A204.1 (cell line): Measurements from ENCODE around the gene SLC25A22.

Experiments
- FAIRE-seq: peaks from 2 replicates; lab custom pipeline; 2012; peaks lifted over from hg19 to GRCh38; lab: Jason Lieb, UNC

The SLC25A22 gene

GRCh38 chr11:771617-772204 is 26.4 kb downstream of the SLC25A22 start:
- no peak for FAIRE-seq

- no peak for FAIRE-seq
Observed at GRCh38 chr11:770642-771616, 27.2 kb downstream of the SLC25A22 start.

GRCh38 chr11:769887-770641 is 28.0 kb downstream of the SLC25A22 start:
- no peak for FAIRE-seq

- no peak for FAIRE-seq
Observed at GRCh38 chr11:767238-767637, 30.8 kb downstream of the SLC25A22 start.

GRCh38 chr11:766936-767210 is 31.2 kb downstream of the SLC25A22 start:
- no peak for FAIRE-seq

- FAIRE-seq = no peak
Observed at GRCh38 chr11:766106-766935, 31.8 kb downstream of the SLC25A22 start.

- FAIRE-seq = no peak
Observed at GRCh38 chr11:765802-766091, 32.3 kb downstream of the SLC25A22 start.

GRCh38 chr11:765025-765801 is 32.9 kb downstream of the SLC25A22 start:
- FAIRE-seq = no peak

GRCh38 chr11:764322-765024 is 33.6 kb downstream of the SLC25A22 start:
- FAIRE-seq = no peak

GRCh38 chr11:763549-764321 is 34.3 kb downstream of the SLC25A22 start:
- FAIRE-seq = no peak

- no peak for FAIRE-seq
Observed at GRCh38 chr11:763073-763463, 35.0 kb downstream of the SLC25A22 start.

- FAIRE-seq = no peak
Observed at GRCh38 chr11:762421-763072, 35.5 kb downstream of the SLC25A22 start.

- FAIRE-seq = no peak
Observed at GRCh38 chr11:761526-762108, 36.5 kb downstream of the SLC25A22 start.

- FAIRE-seq = no peak
Observed at GRCh38 chr11:760236-760635, 37.8 kb downstream of the SLC25A22 start.

- FAIRE-seq = no peak
Observed at GRCh38 chr11:749731-750130, 48.4 kb downstream of the SLC25A22 start.

- FAIRE-seq = no peak
Observed at GRCh38 chr11:748007-748359, 50.1 kb downstream of the SLC25A22 start.

- FAIRE-seq = no peak
Observed at GRCh38 chr11:747158-748006, 50.7 kb downstream of the SLC25A22 start, which contains the start of gene TALDO1. Gene TALDO1, plus strand, starts transcription at chr11:747464. Its CDS starts 18 bp downstream, at chr11:747482.
